KMS-11 (cell line): ENCODE results near the gene TULP4.

Experiments
- H2AFZ ChIP-seq: fragments of 200-600 bp; sonication (generic); 2 replicates; pipeline ENCODE4 v1.6.1; 2016; ENCODE audit warnings: antibody characterized with exemption, mixed run types, low read depth
- H3K27ac ChIP-seq: fragments of 200-600 bp; sonication (generic); 2 replicates; pipeline ENCODE4 v1.6.1; 2016; ENCODE audit warnings: mild to moderate bottlenecking, mixed run types
- H3K27me3 ChIP-seq: fragments of 200-600 bp; sonication (generic); 2 replicates; pipeline ENCODE4 v1.6.1; 2017; ENCODE audit warnings: mild to moderate bottlenecking, low read depth, mixed run types, moderate library complexity; ENCODE audit not compliant: insufficient read depth
- H3K36me3 ChIP-seq: fragments of 200-600 bp; sonication (generic); 2 replicates; pipeline ENCODE4 v1.6.1; 2017; ENCODE audit warnings: mild to moderate bottlenecking, mixed run types; ENCODE audit not compliant: insufficient read depth
- H3K4me1 ChIP-seq: fragments of 200-600 bp; sonication (generic); 2 replicates; pipeline ENCODE4 v1.6.1; 2016; ENCODE audit warnings: mild to moderate bottlenecking, low read depth, mixed run types; ENCODE audit not compliant: poor library complexity, severe bottlenecking
- H3K4me2 ChIP-seq: fragments of 200-600 bp; sonication (generic); 2 replicates; pipeline ENCODE4 v1.7.0; 2016; ENCODE audit warnings: mild to moderate bottlenecking, mixed run types
- H3K4me3 ChIP-seq: fragments of 200-600 bp; sonication (generic); IDR thresholded peaks from 2 replicates; pipeline ENCODE4 v1.6.1; 2017; ENCODE audit warnings: low read depth, low read length, mixed read lengths; ENCODE audit not compliant: insufficient read depth
- H3K79me2 ChIP-seq: fragments of 200-600 bp; sonication (generic); 2 replicates; pipeline ENCODE4 v1.6.1; 2016; ENCODE audit warnings: low read depth, mixed run types; ENCODE audit not compliant: insufficient read depth
- H3K9ac ChIP-seq: fragments of 200-600 bp; sonication (generic); 2 replicates; pipeline ENCODE4 v1.6.1; 2016; ENCODE audit warnings: mild to moderate bottlenecking, mixed run types
- H4K20me1 ChIP-seq: fragments of 200-600 bp; sonication (generic); 2 replicates; pipeline ENCODE4 v1.6.1; 2016; ENCODE audit warnings: mild to moderate bottlenecking, mixed run types; ENCODE audit not compliant: insufficient read depth
- CTCF ChIP-seq: fragments of 200-600 bp; sonication (generic); conservative IDR thresholded peaks from 2 replicates; pipeline ENCODE4 v1.6.1; 2017; ENCODE audit warnings: low read depth, mild to moderate bottlenecking, antibody characterized with exemption, low read length, moderate library complexity, mixed read lengths

The TULP4 gene

DNA sequence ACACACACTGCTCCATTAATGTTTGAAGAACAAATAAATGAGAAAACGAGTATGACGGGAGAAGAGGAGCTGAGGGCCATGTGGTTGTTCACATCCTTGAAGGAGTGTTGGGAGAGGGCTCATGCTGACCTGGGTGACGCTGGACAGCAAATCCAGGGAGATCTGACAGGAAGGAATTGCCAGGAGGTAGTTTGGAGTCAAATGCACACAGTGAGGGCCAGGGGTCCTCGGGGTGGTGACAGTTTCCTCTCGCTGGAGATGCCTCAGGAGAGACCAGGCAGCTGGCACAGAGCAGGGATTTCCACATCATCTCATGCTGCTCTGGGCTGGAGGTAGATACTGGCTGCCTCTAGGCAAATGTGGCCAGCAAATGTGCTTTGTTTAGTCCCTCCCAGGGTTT lies 245.7 kb downstream of the TULP4 start:
- no peak for TF ChIP-seq CTCF
- Histone ChIP-seq H3K4me3 (no peak overlapping the region), H3K27ac (no peak overlapping the region), H3K36me3 (no peaks in the 10 kb centered on the region), H3K27me3 (peaks cover 15% of the 10 kb centered on the region; the same call in 1 of the 2 replicates), H3K4me2 (no peak overlapping the region), H3K4me1 (peaks cover 21% of the 10 kb centered on the region), H3K9ac (no peak overlapping the region), H3K79me2 (peaks cover 23% of the 10 kb centered on the region), H2AFZ (no peak overlapping the region), H4K20me1 (no peaks in the 10 kb centered on the region)

DNA sequence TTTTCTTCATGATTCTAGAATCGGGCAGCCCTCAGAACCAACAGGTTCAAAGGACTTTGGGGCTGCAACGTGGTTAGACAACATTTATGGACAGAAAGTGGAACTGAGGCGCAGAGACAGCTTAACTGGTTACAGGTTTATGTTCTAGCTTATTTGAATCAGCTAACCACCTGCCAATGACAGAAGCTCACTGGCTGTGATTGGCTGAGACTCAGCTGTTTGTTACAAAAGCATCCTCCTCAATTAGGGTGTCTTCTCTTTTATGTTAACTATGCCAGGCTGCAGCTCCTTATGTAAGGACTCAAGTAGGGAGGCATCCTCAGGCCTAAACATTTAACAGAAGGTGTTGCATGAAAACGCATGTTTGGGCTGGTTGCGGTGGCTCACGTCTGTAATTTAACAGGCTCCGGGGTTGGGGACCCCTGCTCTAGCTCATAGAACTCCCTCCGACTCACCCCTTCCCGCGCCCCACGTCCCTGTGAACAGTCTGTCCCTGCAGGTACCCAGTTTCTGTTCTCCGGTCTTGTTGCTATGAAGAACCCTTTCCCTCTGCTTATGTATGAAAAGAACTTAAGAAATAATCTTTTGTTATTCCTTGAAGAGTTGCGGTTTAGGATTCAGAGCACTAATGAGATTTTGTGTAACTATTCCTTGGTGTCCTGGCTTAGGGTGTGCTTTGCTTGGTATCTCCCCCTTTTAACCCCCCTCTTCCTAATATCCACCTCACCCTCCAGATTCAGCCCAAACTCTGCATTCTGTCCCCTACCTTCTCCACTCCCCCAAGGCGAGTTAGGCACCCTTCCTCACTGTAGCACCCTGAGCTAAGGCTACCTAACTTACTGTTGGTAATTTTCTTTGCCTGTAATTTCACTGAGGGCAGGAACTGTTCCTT lies 246.4 kb downstream of the TULP4 start:
- Histone ChIP-seq H3K4me1 (peaks cover 14% of the 10 kb centered on the region), H3K36me3 (no peaks in the 10 kb centered on the region), H3K4me3 (no peak overlapping the region), H3K79me2 (peaks cover 27% of the 10 kb centered on the region), H4K20me1 (no peaks in the 10 kb centered on the region), H3K4me2 (peak overlapping the region; percentile 78; the same call in 1 of the 2 replicates), H2AFZ (peak overlapping the region; percentile 99), H3K9ac (no peak overlapping the region), H3K27me3 (peaks cover 10% of the 10 kb centered on the region; the same call in 1 of the 2 replicates), H3K27ac (no peak overlapping the region)
- no peak for TF ChIP-seq CTCF

- Histone ChIP-seq H3K4me2 (peak overlapping the region; percentile 78), H3K36me3 (no peaks in the 10 kb centered on the region), H3K27ac (no peak overlapping the region), H2AFZ (peak overlapping the region; percentile 99), H4K20me1 (no peaks in the 10 kb centered on the region), H3K79me2 (peaks cover 30% of the 10 kb centered on the region), H3K27me3 (peaks cover 8% of the 10 kb centered on the region; the same call in 1 of the 2 replicates), H3K4me1 (peaks cover 14% of the 10 kb centered on the region), H3K4me3 (peak overlapping the region; percentile 21), H3K9ac (peak overlapping the region; percentile 95)
- TF ChIP-seq CTCF: no peak
Measured at GRCh38 chr6:158559338-158559894, 247.2 kb downstream of the TULP4 start.

- Histone ChIP-seq H3K27ac (peak within 1 kb of the TSS; percentile 75), H3K79me2 (peaks cover 30% of the 10 kb centered on the region), H3K4me1 (peaks cover 14% of the 10 kb centered on the region), H3K9ac (peak within 1 kb of the TSS; percentile 95), H4K20me1 (no peaks in the 10 kb centered on the region), H2AFZ (peak within 1 kb of the TSS; percentile 99), H3K4me2 (peak within 1 kb of the TSS; percentile 91), H3K27me3 (peaks cover 5% of the 10 kb centered on the region; the same call in 1 of the 2 replicates), H3K36me3 (no peaks in the 10 kb centered on the region), H3K4me3 (peak within 1 kb of the TSS; percentile 21)
- no peak for TF ChIP-seq CTCF
Measured at GRCh38 chr6:158559895-158560835, 247.9 kb downstream of the TULP4 start, which contains the start of gene TMEM181. TSS of gene TMEM181 (plus strand) at chr6:158560091. CDS start at chr6:158560225, 134 bp downstream.
